Stomach (tissue), 9 donors: ENCODE results near the gene ZC3H15. TPM values are rescaled to one million over a fixed set of nuclear protein-coding genes. Genes with fewer than 3 reads are reported as not detected.

ENCODE experiments used
- DNase-seq, 2 donors: peaks; one replicate each; pipeline versions ENCODE4 v3.0.0 to v3.0.0-alpha.2; 2013 to 2019
- H3K27ac ChIP-seq, 5 donors: fragments of 200-600 bp in 4 of 5; sonication (generic) in 4 of 5; one replicate each; pipeline ENCODE4 v1.5.1; 2013 to 2019; ENCODE audit warnings: mild to moderate bottlenecking in 1 of 5, moderate library complexity in 1 of 5
- H3K27me3 ChIP-seq, 3 donors: fragments of 200-600 bp; sonication (generic); one replicate each; pipeline ENCODE4 v1.5.1; 2017 to 2019; ENCODE audit warnings: mixed run types in 1 of 3
- H3K36me3 ChIP-seq, 4 donors: fragments of 200-600 bp; sonication (generic); 1 replicate in 3 of 4; 2 replicates in 1 of 4; pipeline ENCODE4 v1.5.1; 2016 to 2019
- H3K4me1 ChIP-seq, 4 donors: fragments of 200-600 bp; sonication (generic); one replicate each; pipeline ENCODE4 v1.5.1; 2016 to 2019
- H3K4me3 ChIP-seq, 4 donors: fragments of 200-600 bp; sonication (generic) in 3 of 4; one replicate each; pipeline ENCODE4 v1.5.1; 2016 to 2019; ENCODE audit warnings: mild to moderate bottlenecking in 1 of 4
- H3K9me3 ChIP-seq, 4 donors: fragments of 200-600 bp; sonication (generic); one replicate each; pipeline ENCODE4 v1.5.1; 2016 to 2019
- CTCF ChIP-seq, 7 experiments: fragments of 450-650 bp in 4 of 7; fragments of 200-600 bp in 3 of 7; sonication (generic) in 3 of 7; IDR thresholded peaks; one replicate each; pipeline ENCODE4 v1.5.1; 2016 to 2019; ENCODE audit warnings: antibody characterized with exemption in 7 of 7, control low read depth in 2 of 7, mild to moderate bottlenecking in 1 of 7
- EP300 ChIP-seq: sonication (generic); formaldehyde crosslinking; IDR thresholded peaks from one replicate; pipeline ENCODE4 v1.6.1; 2017; ENCODE audit warnings: antibody characterized with exemption
- POLR2A ChIP-seq, 4 donors: fragments of 450-650 bp; IDR thresholded peaks; one replicate each; pipeline ENCODE4 v1.6.1; 2016; ENCODE audit warnings: antibody characterized with exemption in 4 of 4, control low read depth in 2 of 4, mild to moderate bottlenecking in 1 of 4, moderate library complexity in 1 of 4
- POLR2AphosphoS5 ChIP-seq, 3 donors: sonication (generic); formaldehyde crosslinking; IDR thresholded peaks; one replicate each; pipeline ENCODE4 v1.6.1; 2016; ENCODE audit warnings: antibody characterized with exemption in 3 of 3
- WGBS, 5 donors: extraction: QIAGEN DNeasy Blood & Tissue Kit in 3 of 5; methylation state at CpG; one replicate each; pipeline versions ENCODE4 v1.1.5 to v1.1.7; 2013 to 2018; 5-methylcytosine and 5-hydroxymethylcytosine counted together
- intact Hi-C: fragments of 100-400 bp; cut with DNase I; formaldehyde crosslinking; loops from one replicate; pipeline ENCODE4 v1.15.1; 2023; ENCODE audit warnings: low total_unique reads
- polyA plus RNA-seq, 3 donors: library from polyadenylated mRNA; stranded (reverse); fragments of 200-250 nt; gene quantifications; one replicate each; pipeline ENCODE4 v1.2.3, GENCODE V29; 2013
- total RNA-seq, 5 donors: library from RNA; depleted of rRNA; stranded (reverse); fragments of >200 nt; gene quantifications; one replicate each; pipeline versions ENCODE4 v1.1.0 to v1.2.3, GENCODE V29; 2014 to 2016
- donor health status: healthy with polysubstance abuse.
- donor health status: Bipolar disorder and iron deficiency.
- donor health status: healthy.

The ZC3H15 gene
- total and polyA plus RNA-seq, 8 donors: 40.9 to 162 (median 45.9) TPM

GRCh38 chr2:186484062-186484735 is 1.9 kb upstream of the ZC3H15 start:
- TF ChIP-seq EP300: no peak
- TF ChIP-seq POLR2AphosphoS5 (IDR thresholded peaks at IDR 0.05): no peak
- TF ChIP-seq POLR2A (IDR thresholded peaks at IDR 0.05): no peak
- TF ChIP-seq CTCF (IDR thresholded peaks at IDR 0.05): no peak
- Histone ChIP-seq H3K36me3 (no peaks in the 10 kb centered on the region), H3K9me3 (no peaks in the 10 kb centered on the region), H3K27me3 (no peaks in the 10 kb centered on the region), H3K4me3 (no peak overlapping the region), H3K4me1 (peaks cover 13 to 40% (median 30%) of the 10 kb centered on the region in 4 donors), H3K27ac (no peak overlapping the region)
- intact Hi-C loops: no loop called here
- WGBS, 5 donors: 38 to 57% (median 50%) methylated on average over 6 of the region's 6 CpGs
- peak in 1 of 2 donors; percentile 20 for DNase-seq

GRCh38 chr2:186485576-186485870 is 537 bp upstream of the ZC3H15 start:
- no peaks in the 10 kb centered on the region for H3K27me3 ChIP-seq

GRCh38 chr2:186486651-186487647 is 889 bp downstream of the ZC3H15 start:
- Histone ChIP-seq H3K4me1 (peaks cover 13 to 68% (median 53%) of the 10 kb centered on the region in 4 donors), H3K27me3 (no peaks in the 10 kb centered on the region), H3K27ac (peak overlapping the region; percentile 88 to 94 (median 93)), H3K4me3 (peak overlapping the region; percentile 88 to 94 (median 90)), H3K36me3 (no peaks in the 10 kb centered on the region), H3K9me3 (no peaks in the 10 kb centered on the region)
- DNase-seq: peak in 1 of 2 donors; percentile 43
- intact Hi-C loops: no loop called here
- 1 to 2% (median 1%) methylated on average over 31 of the region's 31 CpGs for WGBS, 5 donors
- TF ChIP-seq POLR2AphosphoS5 (IDR thresholded peaks at IDR 0.05): no peak
- TF ChIP-seq EP300: no peak
- TF ChIP-seq CTCF (IDR thresholded peaks at IDR 0.05): no peak
- no peak for TF ChIP-seq POLR2A (IDR thresholded peaks at IDR 0.05)

More at GRCh38 chr2:186485576-186485870, 537 bp upstream of the ZC3H15 start:
- TF ChIP-seq POLR2AphosphoS5 (IDR thresholded peaks at IDR 0.05): no peak
- TF ChIP-seq CTCF (IDR thresholded peaks at IDR 0.05): no peak
- TF ChIP-seq POLR2A (IDR thresholded peaks at IDR 0.05): no peak
- no peak for TF ChIP-seq EP300
- Histone ChIP-seq H3K36me3 (no peaks in the 10 kb centered on the region), H3K4me1 (peaks cover 13 to 53% (median 40%) of the 10 kb centered on the region in 4 donors), H3K9me3 (no peaks in the 10 kb centered on the region), H3K4me3 (peak overlapping the region; percentile 88 to 94 (median 90)), H3K27ac (peak overlapping the region; percentile 88 to 94 (median 93))
- intact Hi-C loops: no loop called here
- no peak for DNase-seq
- 0 to 1% (median 0%) methylated on average over 10 of the region's 10 CpGs for WGBS, 5 donors

- no peaks in the 10 kb centered on the region for H3K9me3 ChIP-seq
- no peaks in the 10 kb centered on the region for H3K27me3 ChIP-seq
- no peak for DNase-seq
- TF ChIP-seq POLR2A (IDR thresholded peaks at IDR 0.05) (no peak), EP300 (no peak), POLR2AphosphoS5 (IDR thresholded peaks at IDR 0.05) (no peak), CTCF (IDR thresholded peaks at IDR 0.05) (no peak)
- 81 to 95% (median 93%) methylated on average over 2 of the region's 2 CpGs for WGBS, 5 donors
- peaks cover 6 to 37% (median 33%) of the 10 kb centered on the region in 4 donors for H3K36me3 ChIP-seq
- no peak overlapping the region for H3K27ac ChIP-seq
- H3K4me1 ChIP-seq: peaks cover 4 to 85% (median 45%) of the 10 kb centered on the region in 4 donors
- intact Hi-C loops: no loop called here
- no peak overlapping the region for H3K4me3 ChIP-seq
Measured at GRCh38 chr2:186493564-186494085, 7.6 kb downstream of the ZC3H15 start.
